K562 (cell line): Measurements from ENCODE around the gene ITGA3. TPM values are rescaled to one million over a fixed set of nuclear protein-coding genes. Genes with fewer than 3 reads are reported as not detected.
A peak's percentile ranks its signal among the peaks of the same experiment; 100 is the strongest.
"Not testable (repeated sequence)": the region's sequence is repeated elsewhere in the genome, so short reads cannot be mapped to it uniquely, and the experiment has no call there.

Experiments
- ATAC-seq: fragments of 200-7000 bp; cut with Tn5 transposase; 3 replicates; pipeline ENCODE4 v1.9.1; 2020; ENCODE audit warnings: moderate library complexity
- BruUV-seq: library from RNA; stranded (reverse); fragments of 400-500 nt; replicated peaks from 2 replicates; lab custom pipeline; 2021; lab: Mats Ljungman, UMichigan
- CTCF ChIA-PET: fragments of 300-600 bp; formaldehyde crosslinking; extraction: SDS; loops from one replicate; lab custom pipeline; 2021; ENCODE audit warnings: low intra/inter-chr PET ratio; lab: Yijun Ruan, JAX
- POLR2A ChIA-PET: fragments of 300-600, 350-650 bp; sonication (Branson Sonifier 250); formaldehyde crosslinking; extraction: SDS; loops from one replicate; lab custom pipeline; 2021; ENCODE audit warnings: antibody characterized with exemption, inconsistent platforms; lab: Yijun Ruan, JAX
- DNase-seq, 4 experiments: peaks; one replicate each; pipeline versions ENCODE4 v3.0.0 to v3.0.0-alpha.2; 2011 to 2018; ENCODE audit warnings: low spot score in 3 of 4, mixed read lengths in 3 of 4; ENCODE audit errors: extremely low read depth in 1 of 4
- FAIRE-seq: peaks from 2 replicates; lab custom pipeline; 2011; peaks lifted over from hg19 to GRCh38; lab: Jason Lieb, UNC
- H2AFZ ChIP-seq: 2 replicates; pipeline ENCODE4 v1.6.0; 2011; ENCODE audit warnings: low read depth, low read length, control low read depth, inconsistent platforms
- H3K27ac ChIP-seq: fragments of 200-600 bp; 3 replicates; pipeline ENCODE4 v1.8.0; 2011; ENCODE audit warnings: low read depth, mild to moderate bottlenecking, control low read depth, inconsistent platforms, low read length, moderate library complexity, mixed read lengths; ENCODE audit errors: extremely low read depth
- H3K27me3 ChIP-seq, 2 experiments: fragments of 300-600 bp in 1 of 2; 2 replicates in 1 of 2; 3 replicates in 1 of 2; pipeline versions ENCODE4 v1.6.0 to v1.8.0; 2011; ENCODE audit warnings: inconsistent platforms in 2 of 2, low read length in 2 of 2, mild to moderate bottlenecking in 1 of 2, mixed read lengths in 1 of 2, moderate library complexity in 1 of 2; ENCODE audit not compliant: control insufficient read depth in 2 of 2, insufficient read depth in 2 of 2
- H3K36me3 ChIP-seq: fragments of 300-600 bp; 3 replicates; pipeline ENCODE4 v1.8.0; 2011; ENCODE audit warnings: mild to moderate bottlenecking, low read length, inconsistent platforms; ENCODE audit not compliant: control insufficient read depth, insufficient read depth
- H3K4me1 ChIP-seq, 2 experiments: fragments of 200-600 bp in 1 of 2; replicated peaks in 1 of 2; 2 replicates in 1 of 2; 3 replicates in 1 of 2; pipeline versions ENCODE4 v1.5.1 to v1.8.0; 2011; ENCODE audit warnings: inconsistent platforms in 2 of 2, low read length in 2 of 2, mild to moderate bottlenecking in 1 of 2, mixed read lengths in 1 of 2, moderate library complexity in 1 of 2; ENCODE audit not compliant: control insufficient read depth in 2 of 2, insufficient read depth in 2 of 2
- H3K4me2 ChIP-seq: 2 replicates; pipeline ENCODE4 v1.6.1; 2011; ENCODE audit warnings: low read length, control low read depth, inconsistent platforms, mixed read lengths; ENCODE audit not compliant: insufficient read depth
- H3K4me3 ChIP-seq: fragments of 200-600 bp; sonication (generic), shearing (Covaris generic); 2 replicates; pipeline ENCODE4 v1.5.1; 2016; ENCODE audit warnings: control low read depth, inconsistent platforms
- H3K79me2 ChIP-seq: fragments of 200-600 bp; 3 replicates; pipeline ENCODE4 v1.8.0; 2011; ENCODE audit warnings: low read length, inconsistent platforms; ENCODE audit not compliant: control insufficient read depth, insufficient read depth
- H3K9ac ChIP-seq, 2 experiments: 2 replicates each; pipeline versions ENCODE4 v1.6.0 to v1.6.1; 2011; ENCODE audit warnings: low read depth in 2 of 2, low read length in 2 of 2, control low read depth in 1 of 2, inconsistent platforms in 1 of 2, mild to moderate bottlenecking in 1 of 2, mixed read lengths in 1 of 2; ENCODE audit not compliant: insufficient read depth in 1 of 2
- H3K9me1 ChIP-seq: one replicate; pipeline ENCODE4 v1.6.0; 2011; ENCODE audit warnings: inconsistent platforms, mild to moderate bottlenecking, low read length, moderate library complexity; ENCODE audit not compliant: control insufficient read depth, insufficient read depth
- H3K9me3 ChIP-seq: replicated peaks from 2 replicates; pipeline ENCODE4 v1.5.1; 2011; ENCODE audit warnings: low read depth, low read length, inconsistent platforms; ENCODE audit not compliant: control insufficient read depth, insufficient read depth
- H4K20me1 ChIP-seq: replicated peaks from 2 replicates; pipeline ENCODE4 v1.6.1; 2011; ENCODE audit warnings: low read length, inconsistent platforms, mixed read lengths; ENCODE audit not compliant: control insufficient read depth, insufficient read depth
- ZNF146 ChIP-seq: IDR thresholded peaks from one replicate; pipeline ENCODE4 v1.6.1; 2018; ENCODE audit warnings: missing compliant biosample characterization; ENCODE audit not compliant: unreplicated experiment
- WGBS: fragments of 100-300 bp; shearing (Covaris generic); methylation state at CpG from one replicate; pipeline ENCODE4 v1.1.6; 2016; ENCODE audit warnings: low coverage, mixed read lengths; ENCODE audit not compliant: insufficient coverage; ENCODE audit errors: missing lambda C conversion rate; 5-methylcytosine and 5-hydroxymethylcytosine counted together
- in situ Hi-C: fragments of 300-500 bp; cut with MboI; formaldehyde crosslinking; loops from 4 replicates; pipeline ENCODE4 v1.15.0; 2018; ENCODE audit warnings: inconsistent platforms, mixed read lengths
- intact Hi-C: fragments of 100-400 bp; cut with micrococcal nuclease; formaldehyde crosslinking; loops from 2 replicates; pipeline ENCODE4 v1.14.2; 2022
- polyA plus RNA-seq, 8 experiments: library from polyadenylated mRNA; depleted of rRNA in 4 of 8; stranded (reverse) in 5 of 8; unstranded in 3 of 8; fragments of >200 nt; fragmentation: Nextera tagmentation in 2 of 8; fragmentation: Illumina TruSeq in 1 of 8; extraction: Ambion mirVana in 2 of 8; extraction: Trizol in 1 of 8; gene quantifications; 2 replicates each; pipeline versions ENCODE4 v1.2.1 to v1.2.3, GENCODE V29; 2011 to 2014; ENCODE audit warnings: inconsistent platforms in 1 of 8, missing spikeins in 1 of 8
- total RNA-seq, 7 experiments: library from RNA; depleted of rRNA in 6 of 7; stranded (reverse); fragments of >200 nt in 6 of 7; fragmentation: Illumina TruSeq in 2 of 7; extraction: Trizol in 2 of 7; gene quantifications; 2 replicates each; pipeline versions ENCODE4 v1.2.1 to v1.2.3, GENCODE V29; 2011 to 2021; ENCODE audit warnings: low replicate concordance in 1 of 7
- TF ChIP-seq, protein P1 (sequence below): fragments of 250-450 bp; sonication (Bioruptor Pico); IDR thresholded peaks from 2 replicates; pipeline ENCODE4 v1.4.0; 2020; ENCODE audit warnings: mild to moderate bottlenecking, moderate library complexity
- TF ChIP-seq, protein P2 (sequence below): fragments of 450-650 bp; formaldehyde crosslinking; IDR thresholded peaks from 2 replicates; pipeline ENCODE4 v1.4.0; 2022; ENCODE audit warnings: mild to moderate bottlenecking, moderate library complexity

ITGA3 gene
- total and polyA plus RNA-seq, 9 of the 15 experiments (the other 6 are each of a cell fraction or from before 2014, with no cell fraction given): 0.03 to 0.75 (median 0.14) TPM; not detected in 2

DNA sequence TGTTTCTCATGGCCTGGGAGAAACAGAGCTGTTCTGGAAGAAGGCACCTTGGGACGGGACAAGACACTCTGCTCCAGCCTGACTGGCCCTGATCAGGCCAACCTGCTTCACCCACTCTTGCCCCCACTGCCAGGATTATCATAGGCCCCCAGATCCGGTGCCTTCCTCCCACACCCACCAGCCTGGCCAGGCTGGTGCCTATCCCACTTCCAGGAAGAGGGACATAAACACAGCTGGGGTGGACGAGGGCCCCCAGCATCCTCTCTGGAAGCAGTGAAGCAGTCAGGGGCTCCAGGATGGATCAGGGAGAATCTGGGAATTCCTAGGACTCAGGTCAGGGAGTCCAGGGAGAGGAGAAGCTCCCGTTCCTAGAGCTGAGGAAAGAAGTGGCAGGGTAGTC is 16.9 kb upstream of the ITGA3 start (continued):
- TF ChIP-seq, protein P1, sequence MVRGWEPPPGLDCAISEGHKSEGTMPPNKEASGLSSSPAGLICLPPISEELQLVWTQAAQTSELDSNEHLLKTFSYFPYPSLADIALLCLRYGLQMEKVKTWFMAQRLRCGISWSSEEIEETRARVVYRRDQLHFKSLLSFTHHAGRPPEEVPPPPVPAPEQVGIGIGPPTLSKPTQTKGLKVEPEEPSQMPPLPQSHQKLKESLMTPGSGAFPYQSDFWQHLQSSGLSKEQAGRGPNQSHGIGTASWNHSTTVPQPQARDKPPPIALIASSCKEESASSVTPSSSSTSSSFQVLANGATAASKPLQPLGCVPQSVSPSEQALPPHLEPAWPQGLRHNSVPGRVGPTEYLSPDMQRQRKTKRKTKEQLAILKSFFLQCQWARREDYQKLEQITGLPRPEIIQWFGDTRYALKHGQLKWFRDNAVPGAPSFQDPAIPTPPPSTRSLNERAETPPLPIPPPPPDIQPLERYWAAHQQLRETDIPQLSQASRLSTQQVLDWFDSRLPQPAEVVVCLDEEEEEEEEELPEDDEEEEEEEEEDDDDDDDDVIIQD (CRISPR knock-in tag): no peak

DNA sequence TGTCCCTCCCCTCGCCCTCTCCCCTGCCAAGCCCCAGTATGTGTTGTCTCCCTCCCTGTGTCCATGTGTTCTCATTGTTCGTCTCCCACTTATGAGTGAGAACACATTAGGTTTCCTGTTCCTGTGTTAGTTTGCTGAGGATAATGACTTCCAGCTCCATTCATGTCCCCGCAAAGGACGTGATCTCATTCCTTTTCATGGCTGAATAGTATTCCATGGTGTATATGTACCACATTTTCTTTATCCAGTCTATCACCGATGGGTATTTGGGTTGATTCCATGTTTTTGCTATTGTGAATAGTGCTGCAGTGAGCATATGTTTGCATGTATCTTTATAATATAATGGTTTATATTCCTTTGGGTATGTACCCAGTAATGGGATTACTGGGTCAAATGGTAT is 15.4 kb upstream of the ITGA3 start:
- H3K4me3 ChIP-seq, H2AFZ ChIP-seq, H3K4me1 ChIP-seq, H3K9ac ChIP-seq, H3K9me3 ChIP-seq, CTCF ChIA-PET, POLR2A ChIA-PET, intact Hi-C loops, FAIRE-seq, H3K9me1 ChIP-seq, in situ Hi-C loops, H4K20me1 ChIP-seq, H3K79me2 ChIP-seq, H3K4me2 ChIP-seq, BruUV-seq, DNase-seq, H3K36me3 ChIP-seq, H3K27ac ChIP-seq, ATAC-seq: not testable (repeated sequence)
- peak; percentile 85 for TF ChIP-seq ZNF146
- peaks cover 2 to 51% of the 10 kb centered on the region in 2 experiments; a peak in 2 of 5 replicates for H3K27me3 ChIP-seq
- WGBS: 1% methylated on average over 5 of the region's 5 CpGs

DNA sequence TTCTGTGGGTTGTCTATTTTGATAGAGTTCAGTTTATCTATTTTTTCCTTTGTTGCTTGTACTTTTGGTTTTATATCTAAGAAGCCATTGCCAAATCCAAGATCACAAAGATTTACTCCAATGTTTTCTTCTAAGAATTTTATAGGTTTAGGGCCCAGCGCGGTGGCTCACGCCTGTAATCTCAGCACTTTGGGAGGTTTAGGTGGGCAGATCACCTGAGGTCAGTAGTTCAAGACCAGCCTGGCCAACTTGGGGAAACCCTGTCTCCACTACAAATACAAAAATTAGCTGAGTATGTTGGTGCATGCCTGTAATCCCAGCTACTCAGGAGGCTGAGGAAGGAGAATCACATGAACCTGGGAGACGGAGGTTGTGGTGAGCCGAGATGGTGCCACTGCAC is 13.7 kb upstream of the ITGA3 start:
- 0% methylated on average over 5 of the region's 5 CpGs for WGBS
- H3K9ac ChIP-seq: no peak overlapping the region
- DNase-seq (no peak), ATAC-seq (no peak), FAIRE-seq (no peak)
- POLR2A ChIA-PET: no interaction called here
- H3K4me2 ChIP-seq: no peak overlapping the region
- no peaks in the 10 kb centered on the region for H3K36me3 ChIP-seq
- peaks cover 0 to 34% of the 10 kb centered on the region in 2 experiments; a peak in 2 of 5 replicates for H3K27me3 ChIP-seq
- H3K79me2 ChIP-seq: no peaks in the 10 kb centered on the region
- no peak overlapping the region for H2AFZ ChIP-seq
- H3K27ac ChIP-seq: no peak overlapping the region
- in situ Hi-C loops (no loop called here), intact Hi-C loops (no loop called here)
- no peaks in the 10 kb centered on the region; the same call in 1 of the 2 replicates for H4K20me1 ChIP-seq
- no peaks in the 10 kb centered on the region for H3K4me1 ChIP-seq
- no peaks in the 10 kb centered on the region for H3K9me1 ChIP-seq
- no TSS peak for BruUV-seq
- TF ChIP-seq, protein P2, sequence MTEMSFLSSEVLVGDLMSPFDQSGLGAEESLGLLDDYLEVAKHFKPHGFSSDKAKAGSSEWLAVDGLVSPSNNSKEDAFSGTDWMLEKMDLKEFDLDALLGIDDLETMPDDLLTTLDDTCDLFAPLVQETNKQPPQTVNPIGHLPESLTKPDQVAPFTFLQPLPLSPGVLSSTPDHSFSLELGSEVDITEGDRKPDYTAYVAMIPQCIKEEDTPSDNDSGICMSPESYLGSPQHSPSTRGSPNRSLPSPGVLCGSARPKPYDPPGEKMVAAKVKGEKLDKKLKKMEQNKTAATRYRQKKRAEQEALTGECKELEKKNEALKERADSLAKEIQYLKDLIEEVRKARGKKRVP (CRISPR knock-in tag): no peak
- TF ChIP-seq, all 486 proteins: peak for 0
- CTCF ChIA-PET: no interaction called here
- no peaks in the 10 kb centered on the region for H3K9me3 ChIP-seq
- no peak overlapping the region for H3K4me3 ChIP-seq
